AG04450 (cell line): ENCODE measurements around the gene APBB2. TPM values are rescaled to one million over a fixed set of nuclear protein-coding genes. Genes with fewer than 3 reads are reported as not detected.

Source experiments
- CTCF ChIA-PET: fragments of 300-600, 350-600 bp; formaldehyde crosslinking; extraction: SDS; loops from one replicate; lab custom pipeline; 2022; ENCODE audit warnings: antibody characterized with exemption, inconsistent platforms; lab: Charles Lee
- POLR2A ChIA-PET: fragments of 350-600 bp; formaldehyde crosslinking; extraction: SDS; loops from one replicate; lab custom pipeline; 2021; ENCODE audit warnings: antibody characterized with exemption, inconsistent platforms; lab: Yijun Ruan, JAX
- DNase-seq: peaks from one replicate; pipeline ENCODE4 v3.0.0-alpha.2; 2011; ENCODE audit warnings: low read depth, low spot score
- H3K27ac ChIP-seq: one replicate; pipeline ENCODE4 v1.5.1; 2012; ENCODE audit warnings: low read depth, low read length, control low read depth
- H3K27me3 ChIP-seq: one replicate; pipeline ENCODE4 v1.6.0; 2012; ENCODE audit warnings: low read length; ENCODE audit not compliant: control insufficient read depth, insufficient read depth
- H3K4me3 ChIP-seq: 2 replicates; pipeline ENCODE4 v1.5.1; 2011; ENCODE audit warnings: mild to moderate bottlenecking, low read depth, low read length, control low read depth
- H3K9me3 ChIP-seq: 2 replicates; pipeline ENCODE4 v1.5.1; 2012; ENCODE audit warnings: low read length; ENCODE audit not compliant: control insufficient read depth, insufficient read depth
- polyA plus RNA-seq: library from polyadenylated mRNA; depleted of rRNA; stranded (reverse); fragments of >200 nt; gene quantifications from 2 replicates; pipeline ENCODE4 v1.2.3, GENCODE V29; 2011
- TF ChIP-seq, protein P1 (sequence below): IDR thresholded peaks from 2 replicates; pipeline ENCODE4 v1.5.1; 2011; ENCODE audit warnings: low read depth, low read length, control low read depth, inconsistent platforms

Gene APBB2
- polyA plus RNA-seq, 1 experiment, result 52.7 TPM

- ChIA-PET CTCF (interaction anchor here (1.8 to 3.0 kb wide), 2 partner anchors 13 to 321 kb away, joined by 5 to 12 read pairs; no protein-coding TSS in a partner anchor), POLR2A (interaction anchor here (3.1 kb wide), 1 partner anchor 11 kb away, joined by 15 read pairs; the partner anchor contains the start of gene UCHL1)
- DNase-seq, result no peak
- TF ChIP-seq, protein P1, sequence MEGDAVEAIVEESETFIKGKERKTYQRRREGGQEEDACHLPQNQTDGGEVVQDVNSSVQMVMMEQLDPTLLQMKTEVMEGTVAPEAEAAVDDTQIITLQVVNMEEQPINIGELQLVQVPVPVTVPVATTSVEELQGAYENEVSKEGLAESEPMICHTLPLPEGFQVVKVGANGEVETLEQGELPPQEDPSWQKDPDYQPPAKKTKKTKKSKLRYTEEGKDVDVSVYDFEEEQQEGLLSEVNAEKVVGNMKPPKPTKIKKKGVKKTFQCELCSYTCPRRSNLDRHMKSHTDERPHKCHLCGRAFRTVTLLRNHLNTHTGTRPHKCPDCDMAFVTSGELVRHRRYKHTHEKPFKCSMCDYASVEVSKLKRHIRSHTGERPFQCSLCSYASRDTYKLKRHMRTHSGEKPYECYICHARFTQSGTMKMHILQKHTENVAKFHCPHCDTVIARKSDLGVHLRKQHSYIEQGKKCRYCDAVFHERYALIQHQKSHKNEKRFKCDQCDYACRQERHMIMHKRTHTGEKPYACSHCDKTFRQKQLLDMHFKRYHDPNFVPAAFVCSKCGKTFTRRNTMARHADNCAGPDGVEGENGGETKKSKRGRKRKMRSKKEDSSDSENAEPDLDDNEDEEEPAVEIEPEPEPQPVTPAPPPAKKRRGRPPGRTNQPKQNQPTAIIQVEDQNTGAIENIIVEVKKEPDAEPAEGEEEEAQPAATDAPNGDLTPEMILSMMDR, result no peak
- H3K9me3 ChIP-seq, result no peaks in the 10 kb centered on the region
- no peak overlapping the region for H3K4me3 ChIP-seq
- H3K27me3 ChIP-seq, result peaks cover 17% of the 10 kb centered on the region
- no peak overlapping the region for H3K27ac ChIP-seq
Measured at GRCh38 chr4:41245983-41246382, 31.6 kb upstream of the APBB2 start.

DNA sequence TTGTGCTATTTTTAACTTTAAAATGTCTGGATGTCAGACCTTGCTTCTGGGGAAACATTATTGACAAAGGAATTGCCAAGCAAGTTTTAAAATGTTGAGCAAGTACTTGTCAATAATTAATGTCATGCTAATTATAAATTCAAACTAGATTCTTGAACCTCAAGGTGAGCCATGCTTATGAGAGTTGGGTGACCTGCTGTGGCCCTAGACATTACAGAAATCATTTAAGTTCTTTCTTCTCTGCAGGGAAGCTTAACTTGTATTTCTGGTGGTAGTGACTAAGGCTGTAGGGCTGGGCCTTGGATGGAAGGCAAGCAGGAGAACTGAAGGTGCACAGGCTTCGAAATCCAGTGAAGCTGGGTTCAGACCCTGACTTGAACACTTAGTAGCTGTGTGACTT lies 27.6 kb upstream of the APBB2 start:
- TF ChIP-seq, protein P1, result no peak
- DNase-seq, result no peak
- no peak overlapping the region for H3K27ac ChIP-seq
- POLR2A ChIA-PET, result no interaction called here
- CTCF ChIA-PET, result no interaction called here
- no peak overlapping the region for H3K4me3 ChIP-seq
- no peaks in the 10 kb centered on the region for H3K9me3 ChIP-seq
- H3K27me3 ChIP-seq, result peaks cover 3% of the 10 kb centered on the region

DNA sequence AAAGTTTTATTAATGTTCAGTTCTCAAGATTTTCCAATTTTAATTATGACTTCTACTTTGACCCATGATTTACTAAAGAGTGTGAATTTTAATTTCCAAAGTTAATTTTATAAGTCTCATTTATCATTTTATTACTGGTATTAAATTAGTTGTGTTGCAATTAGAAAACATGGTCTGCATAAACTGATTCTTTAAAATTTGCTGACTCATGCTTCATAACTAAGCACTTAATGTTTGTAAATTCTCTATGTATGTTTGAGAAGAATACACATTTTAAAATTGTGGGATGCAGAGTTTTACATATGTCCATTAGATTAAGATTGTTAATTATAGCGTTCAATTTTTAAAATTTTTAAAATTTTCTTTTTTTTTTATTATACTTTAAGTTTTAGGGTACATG lies 22.2 kb upstream of the APBB2 start:
- Histone ChIP-seq H3K4me3 (no peak overlapping the region), H3K27me3 (no peaks in the 10 kb centered on the region), H3K9me3 (no peaks in the 10 kb centered on the region), H3K27ac (no peak overlapping the region)
- TF ChIP-seq, protein P1, result no peak
- CTCF ChIA-PET, result no interaction called here
- no peak for DNase-seq
- POLR2A ChIA-PET, result interaction anchor here (1.0 kb wide), 1 partner anchor 20 kb away, joined by 4 read pairs; the partner anchor contains the start of gene UCHL1

- no peak overlapping the region for H3K27ac ChIP-seq
- no peaks in the 10 kb centered on the region for H3K9me3 ChIP-seq
- ChIA-PET POLR2A (interaction anchor here (1.0 kb wide), 1 partner anchor 21 kb away, joined by 4 read pairs; the partner anchor contains the start of gene UCHL1), CTCF (interaction anchor here (0.5 to 1.4 kb wide), 2 partner anchors 22 to 24 kb away, joined by 3 to 4 read pairs; partner anchors contain the start of gene APBB2)
- no peak overlapping the region for H3K4me3 ChIP-seq
- H3K27me3 ChIP-seq, result no peaks in the 10 kb centered on the region
- TF ChIP-seq, protein P1, result no peak
- no peak for DNase-seq
Measured at GRCh38 chr4:41236032-41236431, 21.7 kb upstream of the APBB2 start.

DNA sequence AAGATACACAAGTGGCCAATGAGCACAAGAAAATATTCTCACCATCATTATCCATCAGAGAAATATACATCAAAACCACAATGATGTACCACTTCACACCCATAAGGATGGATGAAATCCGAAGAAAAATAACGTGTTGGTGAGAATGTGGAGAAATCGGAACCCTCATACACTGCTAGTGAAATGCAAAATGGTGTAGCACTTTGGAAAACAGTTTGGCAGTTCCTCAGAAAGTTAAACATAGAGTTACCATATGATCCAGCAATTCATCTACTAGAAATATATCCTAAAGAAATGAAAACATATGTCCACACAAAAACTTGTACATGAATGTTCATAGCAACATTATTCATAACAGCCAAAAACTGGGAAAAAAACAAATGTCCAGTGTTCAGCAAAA lies 18.5 kb upstream of the APBB2 start:
- TF ChIP-seq, protein P1, result no peak
- H3K9me3 ChIP-seq, result no peaks in the 10 kb centered on the region
- H3K27ac ChIP-seq, result no peak overlapping the region
- H3K27me3 ChIP-seq, result peaks cover 3% of the 10 kb centered on the region
- H3K4me3 ChIP-seq, result no peak overlapping the region
- ChIA-PET CTCF (interaction anchor here (0.8 kb wide), 1 partner anchor 14 kb away, joined by 3 read pairs; no protein-coding TSS in a partner anchor), POLR2A (no interaction called here)
- DNase-seq, result no peak
